NCI-H1436 (cell line): ENCODE data around the gene CTBP1.

Experiments used
- DNase-seq: peaks from one replicate; lab custom pipeline; 2025; lab: John Stamatoyannopoulos, UW

The CTBP1 gene

DNA sequence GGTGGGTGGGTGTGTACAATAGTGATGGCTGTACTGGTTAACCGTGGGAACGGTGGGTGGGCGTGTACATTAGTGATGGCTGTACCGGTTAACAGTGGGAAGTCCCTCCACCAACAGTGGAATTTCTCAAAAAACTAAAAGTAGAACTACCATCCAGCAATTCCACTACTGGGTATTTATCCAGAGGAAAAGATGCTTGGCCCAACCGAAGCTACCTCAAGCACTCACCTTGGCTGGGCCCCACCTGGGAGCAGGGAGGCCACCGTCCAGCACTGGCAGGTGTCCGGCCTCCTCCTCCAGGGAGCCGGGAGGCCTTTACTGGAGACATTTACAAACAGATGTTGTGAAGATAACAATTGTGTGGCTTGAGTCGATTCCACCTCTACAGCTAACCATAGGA, 34.8 kb upstream of the CTBP1 start:
- no peak for DNase-seq

DNA sequence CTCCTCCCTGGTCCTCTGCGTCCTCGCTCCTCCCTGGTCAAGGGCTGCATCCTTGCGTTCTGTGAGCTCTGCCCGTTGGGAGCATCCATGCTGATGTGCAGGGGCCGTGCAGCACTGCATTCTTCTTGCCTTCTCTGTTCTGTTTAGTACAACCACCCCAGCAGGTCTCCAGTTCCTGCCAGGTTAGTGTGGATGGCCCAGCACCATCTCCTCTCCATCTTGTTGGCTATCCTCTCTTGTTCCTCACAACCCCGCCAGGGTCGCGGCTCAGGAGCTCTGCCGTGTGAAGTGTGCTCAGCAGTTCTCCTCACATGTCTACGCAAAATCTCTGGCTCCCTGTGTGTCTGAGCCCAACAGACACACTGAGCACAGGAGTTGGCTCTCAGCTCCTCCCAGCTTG, 30.3 kb upstream of the CTBP1 start:
- no peak for DNase-seq

DNA sequence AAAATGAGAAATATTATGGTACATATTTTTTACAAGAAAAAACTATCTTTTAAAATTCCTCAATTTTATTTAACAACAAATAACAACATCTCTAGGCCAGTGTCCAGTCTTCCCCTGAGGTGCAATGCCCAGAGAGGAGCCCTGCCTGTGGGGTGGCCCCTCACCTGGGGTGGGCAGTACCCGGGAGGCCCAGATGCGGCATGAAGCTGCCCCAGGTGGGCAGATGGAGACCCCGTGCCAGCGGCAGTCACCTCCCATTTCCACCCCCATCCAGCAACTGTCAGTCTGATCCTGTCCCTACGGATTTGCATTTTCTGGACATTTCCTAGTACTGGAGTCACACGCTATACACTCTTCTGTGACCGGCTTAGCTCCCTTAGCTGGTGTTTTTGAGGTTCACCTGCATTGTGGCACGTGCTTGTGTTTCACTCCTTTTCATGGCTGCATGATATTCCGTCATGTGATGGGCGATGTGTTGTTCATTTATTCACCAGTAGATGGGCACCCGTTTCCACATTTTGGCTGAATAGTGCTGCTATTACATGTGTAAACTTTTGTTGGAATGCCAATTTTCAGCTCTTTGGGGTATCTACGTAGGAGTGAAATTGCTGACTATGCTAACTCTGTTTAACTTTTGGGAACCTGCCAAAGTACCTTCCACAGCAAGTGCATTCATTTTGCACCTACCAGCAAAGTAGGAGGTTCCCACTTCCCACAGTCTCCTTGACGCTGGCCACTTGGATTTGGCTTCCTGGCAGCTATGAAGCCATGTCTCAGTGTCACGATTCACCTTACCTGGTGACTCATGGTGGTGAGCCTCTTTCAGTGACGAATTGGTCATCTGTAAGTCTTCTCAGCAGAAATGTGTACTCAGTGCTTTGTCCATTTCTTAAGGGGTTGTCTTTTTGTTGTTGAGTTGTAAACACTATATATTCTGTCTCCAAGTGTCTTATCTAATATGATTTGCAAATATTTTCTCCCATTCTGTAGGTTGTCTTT, 29.0 kb upstream of the CTBP1 start:
- no peak for DNase-seq

DNA sequence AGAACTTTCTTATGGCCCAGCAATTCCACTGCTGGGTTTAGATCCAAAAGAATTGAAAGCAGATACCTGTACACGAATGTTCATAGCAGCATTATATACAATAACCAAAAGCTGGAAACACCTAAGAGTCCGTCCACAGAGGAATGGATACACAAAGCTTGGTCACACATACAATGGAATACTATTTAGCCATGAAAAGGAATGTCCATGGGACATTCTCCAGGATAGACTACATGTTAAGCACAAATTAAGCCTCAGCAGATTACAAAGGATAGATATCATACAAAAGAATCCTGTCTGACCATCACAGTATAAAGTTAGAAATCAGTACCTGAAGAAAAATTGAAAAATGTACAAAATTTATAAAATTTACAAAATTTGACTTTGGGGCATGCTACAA, 28.1 kb upstream of the CTBP1 start:
- no peak for DNase-seq

DNA sequence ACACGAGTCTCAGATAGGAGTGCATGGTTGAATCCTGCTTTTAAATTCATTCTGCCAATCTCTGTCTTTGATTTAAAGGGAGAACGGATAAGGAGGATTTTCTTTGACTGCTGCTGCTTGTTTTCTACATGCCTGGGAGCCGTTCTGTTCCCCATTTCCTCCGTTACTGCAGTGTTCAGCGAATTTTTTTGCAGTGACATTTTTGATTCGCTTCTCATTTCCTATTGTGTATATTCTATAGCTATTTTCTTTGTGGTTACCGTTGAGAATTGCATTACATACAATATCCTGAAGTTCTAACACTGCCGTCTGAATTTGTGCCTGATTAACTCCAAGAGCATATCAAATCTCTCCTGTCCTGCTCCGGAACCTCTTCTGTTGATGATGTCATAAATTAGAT, 25.9 kb upstream of the CTBP1 start:
- no peak for DNase-seq

- DNase-seq, result no peak
Measured at GRCh38 chr4:1271686-1272085, 22.8 kb upstream of the CTBP1 start.

DNA sequence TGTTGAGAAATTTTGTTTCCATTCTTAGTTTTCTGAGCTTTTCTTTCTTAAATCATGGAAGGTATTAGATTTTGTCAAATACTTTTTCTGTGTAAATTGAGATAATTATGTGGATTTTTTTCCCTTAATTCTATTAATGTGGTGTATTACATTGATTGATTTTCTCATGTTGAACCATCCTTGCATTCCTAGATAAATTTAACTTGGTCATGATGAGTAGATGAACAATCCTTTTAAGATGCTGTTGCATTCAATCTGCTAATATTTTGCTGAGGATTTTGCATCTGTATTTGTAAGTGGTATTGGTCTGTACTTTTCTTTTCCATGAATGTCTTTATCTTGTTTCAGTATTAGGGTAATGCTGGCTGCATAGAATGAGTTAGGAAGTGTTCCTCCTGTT, 20.3 kb upstream of the CTBP1 start:
- DNase-seq, result no peak

DNA sequence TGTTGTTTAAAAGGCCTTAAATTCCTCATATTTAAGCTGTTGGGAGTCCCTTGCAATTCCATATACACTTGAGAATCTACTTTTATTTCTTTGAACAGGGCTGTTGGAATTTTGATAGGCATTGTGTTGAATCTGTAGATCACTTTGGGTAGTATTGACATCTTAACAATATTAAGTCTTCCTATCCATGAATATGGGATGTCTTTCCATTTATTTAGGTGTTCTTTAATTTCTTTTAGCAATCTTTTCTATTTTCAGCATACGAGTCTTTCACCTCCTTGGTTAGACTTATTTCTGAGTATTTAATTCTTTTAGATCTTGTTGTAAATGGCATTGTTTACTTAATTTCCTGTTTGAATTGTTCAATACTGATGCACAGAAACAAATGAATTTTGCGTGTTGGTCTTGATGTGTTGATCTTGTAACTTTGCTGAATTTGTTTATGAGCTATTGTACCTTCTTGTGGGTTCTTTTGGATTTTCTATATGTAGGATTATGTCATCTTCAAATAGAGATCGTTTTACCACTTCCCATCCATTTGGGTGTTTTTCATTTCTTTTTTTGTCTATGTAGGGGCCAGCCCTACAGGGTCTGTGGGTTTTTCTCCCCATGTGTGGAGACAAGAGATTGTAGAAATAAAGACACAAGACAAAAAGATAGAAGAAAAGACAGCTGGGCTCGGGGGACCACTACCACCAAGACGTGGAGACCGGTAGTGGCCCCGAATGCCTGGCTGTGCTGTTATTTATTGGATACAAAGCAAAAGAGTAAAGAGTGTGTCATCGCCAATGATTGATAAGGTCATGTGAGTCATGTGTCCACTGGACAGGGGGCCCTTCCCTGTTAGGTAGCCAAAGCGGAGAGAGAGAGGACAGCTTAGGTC, 18.2 kb upstream of the CTBP1 start:
- no peak for DNase-seq

- no peak for DNase-seq
Measured at GRCh38 chr4:1265351-1265750, 16.4 kb upstream of the CTBP1 start.

DNA sequence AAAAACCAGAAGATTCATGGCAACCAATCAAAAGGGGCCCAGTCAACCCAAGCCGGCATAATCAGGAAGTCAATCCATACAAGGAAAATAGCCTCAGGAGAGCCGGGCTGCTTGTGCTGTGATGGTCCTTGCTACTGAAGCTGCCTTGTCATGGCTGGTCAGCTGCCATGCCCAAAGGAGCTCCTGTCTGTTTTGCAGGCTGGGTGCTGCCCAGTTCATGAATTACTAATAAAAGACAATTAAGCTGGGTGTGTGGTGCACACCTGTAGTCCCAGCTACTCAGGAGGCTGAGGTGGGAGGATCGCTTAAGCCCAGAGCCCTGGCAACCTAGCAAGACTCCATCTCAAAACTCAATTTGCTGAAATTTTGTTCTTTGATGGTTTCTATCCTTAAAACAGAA, 16.0 kb upstream of the CTBP1 start:
- DNase-seq, result no peak

GRCh38 chr4:1261107-1261928, 12.4 kb upstream of the CTBP1 start:
- DNase-seq, result no peak

DNA sequence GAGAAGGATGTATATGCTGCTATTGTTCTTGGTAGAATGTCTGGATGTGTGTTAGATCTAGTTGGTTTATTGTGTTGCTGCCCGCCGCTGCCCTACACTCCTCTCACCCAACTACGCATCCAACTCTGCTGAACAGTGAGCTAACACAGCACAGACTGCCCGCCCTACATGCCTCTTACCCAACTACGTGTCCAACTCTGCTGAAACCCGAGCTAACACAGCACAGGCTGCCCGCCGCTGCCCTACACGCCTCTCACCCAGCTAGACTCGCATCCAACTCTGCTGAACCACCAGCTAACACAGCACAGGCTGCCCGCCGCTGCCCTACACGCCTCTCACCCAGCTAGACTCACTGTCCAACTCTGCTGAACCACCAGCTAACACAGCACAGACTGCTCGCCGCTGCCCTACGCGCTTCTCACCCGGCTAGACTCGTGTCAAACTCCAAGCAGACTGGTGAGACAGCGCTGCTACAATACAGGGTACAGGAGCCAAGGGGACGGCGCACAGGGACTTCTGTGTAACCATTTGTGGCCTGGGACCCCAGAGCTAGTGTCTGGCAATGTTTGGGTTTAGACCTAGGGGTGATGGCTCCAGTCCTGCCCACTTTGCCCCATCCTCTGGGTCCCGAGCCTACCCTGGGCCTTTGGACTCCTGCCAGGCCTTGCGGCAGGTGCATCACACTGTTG, 11.6 kb upstream of the CTBP1 start:
- no peak for DNase-seq

GRCh38 chr4:1259966-1260365, 11.0 kb upstream of the CTBP1 start:
- no peak for DNase-seq

DNA sequence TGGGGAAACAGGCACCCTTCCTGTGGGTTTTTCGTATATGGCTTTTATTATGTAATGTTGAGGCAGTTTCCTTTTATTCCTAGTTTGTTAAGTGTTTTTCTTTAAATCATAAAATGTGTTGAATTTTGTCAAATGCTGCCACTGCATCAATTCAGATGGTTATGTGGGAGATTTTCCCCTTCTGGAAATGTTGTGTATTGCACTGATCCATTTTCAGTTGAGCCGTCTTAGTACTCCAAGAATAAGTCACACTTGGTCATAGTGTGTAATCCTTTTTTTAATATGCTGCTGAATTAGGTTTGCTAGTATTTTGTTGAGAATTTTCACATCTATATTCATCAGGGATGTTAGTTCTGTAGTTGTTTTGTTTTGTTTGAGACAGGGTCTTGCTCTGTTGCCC, 9.5 kb upstream of the CTBP1 start:
- DNase-seq, result no peak

GRCh38 chr4:1255699-1256098, 6.8 kb upstream of the CTBP1 start:
- no peak for DNase-seq

- no peak for DNase-seq
Measured at GRCh38 chr4:1255151-1255550, 6.2 kb upstream of the CTBP1 start.

- DNase-seq, result no peak
Measured at GRCh38 chr4:1253831-1254230, 4.9 kb upstream of the CTBP1 start.

- DNase-seq, result no peak
Measured at GRCh38 chr4:1252928-1253492, 4.1 kb upstream of the CTBP1 start.

GRCh38 chr4:1251773-1252066, 2.8 kb upstream of the CTBP1 start:
- no peak for DNase-seq

GRCh38 chr4:1250921-1251772, 2.2 kb upstream of the CTBP1 start:
- DNase-seq, result no peak

GRCh38 chr4:1250527-1250812, 1.5 kb upstream of the CTBP1 start:
- DNase-seq, result no peak
